Uterus (tissue), 2 donors: Measurements from ENCODE around the gene MALL.

Experiments used
- CTCF ChIP-seq, 4 experiments: fragments of 200-600 bp in 2 of 4; fragments of 450-650 bp in 2 of 4; sonication (generic) in 2 of 4; IDR thresholded peaks; one replicate each; pipeline ENCODE4 v1.5.1; 2016 to 2019; ENCODE audit warnings: antibody characterized with exemption in 4 of 4, mild to moderate bottlenecking in 2 of 4, moderate library complexity in 1 of 4
- POLR2A ChIP-seq, 2 donors: fragments of 450-650 bp; IDR thresholded peaks; one replicate each; pipeline ENCODE4 v1.6.1; 2016; ENCODE audit warnings: antibody characterized with exemption in 2 of 2, mild to moderate bottlenecking in 1 of 2, moderate library complexity in 1 of 2

GRCh38 chr2:110099471-110100225, 16.0 kb downstream of the MALL start:
- TF ChIP-seq CTCF (IDR thresholded peaks at IDR 0.05) (no peak), POLR2A (IDR thresholded peaks at IDR 0.05) (no peak)
